Activated CD4-positive, alpha-beta T cell treated with anti-CD3 and anti-CD28 coated beads, Interleukin-2, amount 10 ng/mL, durations not matched to agents 7 days and 5 days (primary cell): ENCODE data around the gene FUT1. TPM values are rescaled to one million over a fixed set of nuclear protein-coding genes. Genes with fewer than 3 reads are reported as not detected.
A peak's percentile ranks its signal among the peaks of the same experiment; 100 is the strongest.
"Not testable (repeated sequence)": the region's sequence is repeated elsewhere in the genome, so short reads cannot be mapped to it uniquely, and the experiment has no call there.

Experiments
- CTCF ChIA-PET: fragments of 350-600 bp; sonication (Branson Sonifier 250); formaldehyde crosslinking; loops from one replicate; lab custom pipeline; 2021; ENCODE audit warnings: antibody characterized with exemption; lab: Charles Lee
- POLR2A ChIA-PET: fragments of 350-600 bp; sonication (Branson Sonifier 250); formaldehyde crosslinking; loops from one replicate; lab custom pipeline; 2021; ENCODE audit warnings: antibody characterized with exemption; lab: Charles Lee
- DNase-seq: peaks from one replicate; pipeline ENCODE4 v3.0.0-alpha.2; 2020
- H3K27ac Mint-ChIP-seq: one replicate; pipeline ENCODE4 v1.8.0; 2021; ENCODE audit warnings: mild to moderate bottlenecking, moderate library complexity, mixed read lengths
- H3K27me3 Mint-ChIP-seq: one replicate; pipeline ENCODE4 v1.8.0; 2021; ENCODE audit warnings: mixed read lengths
- H3K36me3 Mint-ChIP-seq: one replicate; pipeline ENCODE4 v1.8.0; 2021; ENCODE audit warnings: low read depth, mixed read lengths
- H3K4me1 Mint-ChIP-seq: one replicate; pipeline ENCODE4 v1.8.0; 2021; ENCODE audit warnings: mixed read lengths
- H3K4me3 Mint-ChIP-seq: one replicate; pipeline ENCODE4 v1.8.0; 2021; ENCODE audit warnings: mild to moderate bottlenecking, moderate library complexity, mixed read lengths
- H3K9me3 Mint-ChIP-seq: one replicate; pipeline ENCODE4 v1.8.0; 2021; ENCODE audit warnings: mixed read lengths
- total RNA-seq, 2 experiments: library from RNA; stranded (reverse); gene quantifications; one replicate each; pipeline ENCODE4 v1.2.3, GENCODE V29; 2021

FUT1 gene
- total RNA-seq: under 1 TPM; 0.10 to 0.23 TPM

- ChIA-PET CTCF (interaction anchor here (0.9 to 1.1 kb wide), 2 partner anchors 8 to 43 kb away, joined by 3 read pairs; no protein-coding TSS in a partner anchor), POLR2A (no interaction called here)
- peak; percentile 26 for DNase-seq
- Mint-ChIP-seq H3K4me1 (peaks cover 23% of the 10 kb centered on the region), H3K9me3 (no peaks in the 10 kb centered on the region), H3K36me3 (no peaks in the 10 kb centered on the region), H3K27ac (peak within 1 kb of the TSS; percentile 57), H3K4me3 (peak within 1 kb of the TSS; percentile 72), H3K27me3 (peaks cover 26% of the 10 kb centered on the region)
These were observed at the start of gene FUT1 for GRCh38 chr19:48752496-48753365. Gene FUT1, minus strand, starts transcription at chr19:48752641. Its CDS starts 1,360 bp downstream, at chr19:48751281.

- Mint-ChIP-seq H3K4me3 (no peak overlapping the region), H3K27me3 (no peaks in the 10 kb centered on the region), H3K4me1 (peaks cover 9% of the 10 kb centered on the region), H3K27ac (no peak overlapping the region), H3K9me3 (no peaks in the 10 kb centered on the region), H3K36me3 (no peaks in the 10 kb centered on the region)
- ChIA-PET POLR2A (no interaction called here), CTCF (interaction anchor here (0.9 to 1.4 kb wide), 5 partner anchors 12 to 171 kb away, joined by 3 to 4 read pairs (median 3); no protein-coding TSS in a partner anchor)
- no peak for DNase-seq
These were observed 47.2 kb upstream of the FUT1 start for GRCh38 chr19:48799358-48800300.

GRCh38 chr19:48798937-48799336, 46.5 kb upstream of the FUT1 start:
- ChIA-PET POLR2A (no interaction called here), CTCF (interaction anchor here (0.9 to 1.4 kb wide), 5 partner anchors 11 to 172 kb away, joined by 3 to 4 read pairs (median 3); no protein-coding TSS in a partner anchor)
- Mint-ChIP-seq H3K4me3 (no peak overlapping the region), H3K27ac (no peak overlapping the region), H3K4me1 (peaks cover 12% of the 10 kb centered on the region), H3K36me3 (no peaks in the 10 kb centered on the region), H3K9me3 (no peaks in the 10 kb centered on the region), H3K27me3 (no peaks in the 10 kb centered on the region)
- no peak for DNase-seq

GRCh38 chr19:48797103-48797502, 44.7 kb upstream of the FUT1 start:
- H3K27ac Mint-ChIP-seq: no peak overlapping the region
- no peak for DNase-seq
- CTCF ChIA-PET: interaction anchor here (1.2 to 1.7 kb wide), 2 partner anchors 9 to 170 kb away, joined by 3 read pairs; no protein-coding TSS in a partner anchor
- H3K36me3 Mint-ChIP-seq: no peaks in the 10 kb centered on the region
- no peaks in the 10 kb centered on the region for H3K9me3 Mint-ChIP-seq
- POLR2A ChIA-PET: no interaction called here
- peaks cover 12% of the 10 kb centered on the region for H3K4me1 Mint-ChIP-seq
- no peak overlapping the region for H3K4me3 Mint-ChIP-seq
- no peaks in the 10 kb centered on the region for H3K27me3 Mint-ChIP-seq

GRCh38 chr19:48796298-48797083, 44.0 kb upstream of the FUT1 start:
- ChIA-PET POLR2A (no interaction called here), CTCF (interaction anchor here (1.4 to 3.3 kb wide), 9 partner anchors 12 to 174 kb away, joined by 3 to 45 read pairs (median 11); partner anchors contain the start of gene BCAT2)
- Mint-ChIP-seq H3K4me1 (peaks cover 12% of the 10 kb centered on the region), H3K27me3 (no peaks in the 10 kb centered on the region), H3K27ac (no peak overlapping the region), H3K4me3 (no peak overlapping the region), H3K9me3 (no peaks in the 10 kb centered on the region), H3K36me3 (no peaks in the 10 kb centered on the region)
- no peak for DNase-seq

- Mint-ChIP-seq H3K9me3 (no peaks in the 10 kb centered on the region), H3K4me1 (peaks cover 12% of the 10 kb centered on the region), H3K4me3 (peak overlapping the region; percentile 89), H3K27me3 (no peaks in the 10 kb centered on the region), H3K27ac (peak overlapping the region; percentile 89), H3K36me3 (no peaks in the 10 kb centered on the region)
- ChIA-PET CTCF (interaction anchor here (0.6 to 3.3 kb wide), 24 partner anchors 11 to 198 kb away, joined by 3 to 45 read pairs (median 5); partner anchors contain the start of genes BCAT2, GYS1, HSD17B14 and RUVBL2), POLR2A (no interaction called here)
- no peak for DNase-seq
These were observed 43.2 kb upstream of the FUT1 start for GRCh38 chr19:48795685-48796070.

- Mint-ChIP-seq H3K9me3 (no peaks in the 10 kb centered on the region), H3K4me1 (peaks cover 12% of the 10 kb centered on the region), H3K4me3 (peak overlapping the region; percentile 89), H3K36me3 (no peaks in the 10 kb centered on the region), H3K27me3 (no peaks in the 10 kb centered on the region), H3K27ac (peak overlapping the region; percentile 89)
- ChIA-PET CTCF (interaction anchor here (0.6 to 3.3 kb wide), 24 partner anchors 10 to 198 kb away, joined by 3 to 45 read pairs (median 5); partner anchors contain the start of genes BCAT2, GYS1, HSD17B14 and RUVBL2), POLR2A (no interaction called here)
- peak; percentile 89 for DNase-seq
These were observed 42.7 kb upstream of the FUT1 start for GRCh38 chr19:48795055-48795684.

GRCh38 chr19:48794291-48794690, 41.9 kb upstream of the FUT1 start:
- H3K36me3 Mint-ChIP-seq: no peaks in the 10 kb centered on the region
- H3K9me3 Mint-ChIP-seq: no peaks in the 10 kb centered on the region
- H3K4me1 Mint-ChIP-seq: peaks cover 12% of the 10 kb centered on the region
- H3K4me3 Mint-ChIP-seq: peak overlapping the region; percentile 89
- no peak overlapping the region for H3K27ac Mint-ChIP-seq
- ChIA-PET POLR2A (no interaction called here), CTCF (interaction anchor here (0.6 to 3.3 kb wide), 7 partner anchors 15 to 176 kb away, joined by 3 to 45 read pairs (median 11); partner anchors contain the start of genes BCAT2 and HSD17B14)
- H3K27me3 Mint-ChIP-seq: no peaks in the 10 kb centered on the region
- no peak for DNase-seq

- DNase-seq: no peak
- no peak overlapping the region for H3K27ac Mint-ChIP-seq
- no peak overlapping the region for H3K4me3 Mint-ChIP-seq
- ChIA-PET CTCF (interaction anchor here (1.6 to 3.3 kb wide), 3 partner anchors 37 to 48 kb away, joined by 5 to 45 read pairs (median 35); partner anchors contain the start of gene HSD17B14), POLR2A (no interaction called here)
- no peaks in the 10 kb centered on the region for H3K36me3 Mint-ChIP-seq
- no peaks in the 10 kb centered on the region for H3K27me3 Mint-ChIP-seq
- H3K9me3 Mint-ChIP-seq: no peaks in the 10 kb centered on the region
- H3K4me1 Mint-ChIP-seq: peaks cover 12% of the 10 kb centered on the region
These were observed 40.8 kb upstream of the FUT1 start for GRCh38 chr19:48793271-48793670.

- H3K27ac Mint-ChIP-seq, H3K4me3 Mint-ChIP-seq, DNase-seq, H3K36me3 Mint-ChIP-seq, H3K9me3 Mint-ChIP-seq, H3K27me3 Mint-ChIP-seq, POLR2A ChIA-PET, H3K4me1 Mint-ChIP-seq: not testable (repeated sequence)
- CTCF ChIA-PET: interaction anchor here (0.7 to 3.5 kb wide), 11 partner anchors 10 to 183 kb away, joined by 3 to 51 read pairs (median 4); partner anchors contain the start of gene HSD17B14
These were observed 34.9 kb upstream of the FUT1 start for GRCh38 chr19:48787331-48787730.

GRCh38 chr19:48786422-48786821, 34.0 kb upstream of the FUT1 start:
- H3K4me1 Mint-ChIP-seq, CTCF ChIA-PET, POLR2A ChIA-PET, H3K27me3 Mint-ChIP-seq, H3K27ac Mint-ChIP-seq, DNase-seq, H3K4me3 Mint-ChIP-seq, H3K36me3 Mint-ChIP-seq, H3K9me3 Mint-ChIP-seq: not testable (repeated sequence)
